HG03108 (cell line): ENCODE results near the gene GCNT2.
"Not testable (repeated sequence)": the region's sequence is repeated elsewhere in the genome, so short reads cannot be mapped to it uniquely, and the experiment has no call there.

Experiments used
- ATAC-seq: cut with Tn5 transposase; IDR thresholded peaks from one replicate; pipeline ENCODE4 v1.9.1; 2021; ENCODE audit warnings: moderate library complexity; ENCODE audit not compliant: unreplicated experiment

GCNT2 gene

DNA sequence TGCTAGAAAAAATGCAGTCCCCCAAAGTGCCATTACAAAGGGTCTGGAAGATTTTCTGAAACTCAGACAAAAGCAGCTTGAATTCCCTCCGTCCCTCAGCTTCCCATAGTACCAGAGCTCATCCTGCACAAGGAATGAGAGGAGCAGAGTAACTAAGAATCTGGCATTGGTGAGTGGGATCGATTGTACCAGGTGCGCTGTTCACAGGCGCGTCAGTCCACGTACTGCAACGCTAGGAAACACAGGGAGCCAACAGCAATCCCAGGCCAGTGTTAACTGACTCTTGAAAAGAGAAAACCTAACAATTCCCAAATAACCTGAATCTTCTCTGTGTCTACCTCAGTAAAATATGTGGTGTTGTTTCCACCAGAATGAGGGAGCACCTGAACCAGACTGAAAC lies 77.9 kb downstream of the GCNT2 start:
- ATAC-seq: no peak

DNA sequence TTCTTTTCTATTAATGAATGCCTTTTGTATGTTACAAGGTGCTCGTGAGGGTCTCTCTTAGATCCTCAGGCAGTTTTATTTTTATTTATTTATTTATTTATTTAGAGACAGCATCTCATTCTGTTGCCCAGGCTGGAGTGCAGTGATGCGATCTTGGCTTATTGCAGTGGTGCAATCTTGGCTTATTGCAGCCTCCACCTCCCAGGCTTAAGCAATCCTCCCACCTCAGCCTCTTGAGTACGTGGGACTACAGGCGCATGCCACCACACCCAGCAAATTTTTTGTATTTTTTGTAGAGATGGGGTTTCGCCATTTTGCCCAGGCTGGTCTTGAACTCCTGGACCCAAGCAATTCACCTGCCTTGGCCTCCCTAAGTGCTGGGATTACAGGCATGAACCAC lies 79.5 kb downstream of the GCNT2 start:
- not testable (repeated sequence) for ATAC-seq

DNA sequence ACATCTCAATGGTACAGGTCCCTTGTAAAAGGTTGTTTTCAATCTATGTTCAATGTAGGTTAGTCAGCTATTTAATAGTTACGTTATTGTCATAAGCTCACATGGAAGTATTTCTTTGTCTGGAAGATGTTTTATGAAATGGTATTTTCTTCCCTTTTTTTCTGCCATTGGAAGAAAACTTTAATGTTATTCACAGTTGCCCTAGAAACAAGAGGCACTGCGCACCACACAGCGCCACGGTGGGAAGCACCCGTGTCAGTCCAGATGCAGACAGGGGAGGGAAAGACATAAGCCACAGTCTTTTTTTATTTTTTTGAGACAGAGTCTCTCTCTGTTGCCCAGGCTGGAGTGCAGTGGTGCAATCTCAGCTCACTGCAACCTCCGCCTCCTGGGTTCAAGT lies 82.1 kb downstream of the GCNT2 start:
- ATAC-seq: no peak

DNA sequence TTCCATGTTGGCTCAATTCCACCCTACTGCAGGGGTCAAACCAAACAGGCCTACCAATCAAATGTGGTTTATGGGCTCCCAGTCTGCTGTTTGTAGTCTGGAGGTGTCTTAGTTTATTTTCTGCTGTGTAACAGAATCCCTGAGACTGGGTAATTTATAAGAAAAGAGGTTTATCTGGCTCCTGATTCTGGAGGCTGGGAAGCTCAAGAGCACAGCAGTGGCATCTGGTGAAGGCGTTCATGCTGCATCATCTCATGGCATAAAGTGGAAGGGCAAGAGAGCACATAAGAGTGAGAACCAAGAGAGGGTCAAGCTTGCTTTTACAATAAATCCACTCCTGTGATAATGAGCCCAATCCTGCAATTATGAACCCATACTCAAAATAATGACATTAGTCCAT lies 87.9 kb downstream of the GCNT2 start:
- no peak for ATAC-seq

DNA sequence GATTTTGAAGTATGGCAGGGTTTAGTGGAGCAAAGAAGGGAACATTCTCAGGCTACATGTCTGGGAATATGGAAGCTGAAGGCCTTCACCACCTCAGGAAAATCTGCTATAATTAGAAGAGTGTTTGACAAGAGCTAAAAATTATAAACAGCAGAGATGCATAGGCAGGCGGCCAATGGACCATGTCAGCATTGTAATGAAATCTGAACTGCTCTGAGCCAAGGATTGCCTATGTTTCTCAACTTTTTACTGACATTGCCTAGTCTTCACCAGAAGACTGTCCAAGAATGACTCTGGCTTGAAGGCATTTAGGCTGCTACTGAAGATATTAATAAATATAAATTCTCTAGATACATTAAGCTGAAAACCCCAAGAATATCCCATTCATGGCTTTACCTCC lies 89.1 kb downstream of the GCNT2 start:
- ATAC-seq: no peak

DNA sequence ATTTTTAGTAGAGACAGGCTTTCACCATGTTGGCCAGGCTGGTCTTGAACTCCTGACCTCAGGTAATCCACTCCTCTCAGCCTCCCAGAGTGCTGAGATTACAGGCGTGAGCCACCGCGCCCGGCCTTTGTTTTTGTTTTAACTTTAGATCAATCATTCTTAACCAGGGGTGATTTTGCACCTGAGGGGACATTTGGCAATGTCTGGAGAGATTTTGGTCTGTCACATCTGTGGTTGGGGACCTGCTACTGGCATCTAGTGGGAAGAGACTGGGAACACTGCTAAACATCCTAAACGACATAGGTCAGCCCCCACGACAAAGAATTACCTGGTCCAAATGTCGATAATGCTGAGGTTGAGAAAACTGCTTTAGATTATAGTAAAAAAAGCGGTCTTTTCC lies 91.0 kb downstream of the GCNT2 start:
- ATAC-seq: no peak

DNA sequence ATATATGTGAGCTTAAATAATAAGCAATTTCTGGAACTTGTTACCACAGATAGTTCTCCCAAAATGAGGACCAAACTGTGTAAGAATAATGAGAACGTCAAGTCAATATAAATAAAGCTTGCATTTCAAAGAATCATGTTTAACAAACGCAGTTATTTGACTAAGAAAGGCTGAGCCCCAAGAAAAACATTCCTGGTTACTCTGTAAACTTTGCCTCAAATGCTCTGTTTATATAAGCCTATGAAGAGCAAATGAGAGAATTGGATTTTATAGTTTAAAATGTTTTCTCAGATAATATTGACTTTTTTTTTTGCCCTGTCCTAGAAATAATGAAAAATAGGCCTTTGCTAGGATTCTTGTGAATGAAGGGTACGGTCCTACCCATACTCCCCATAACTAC lies 91.9 kb downstream of the GCNT2 start:
- no peak for ATAC-seq

DNA sequence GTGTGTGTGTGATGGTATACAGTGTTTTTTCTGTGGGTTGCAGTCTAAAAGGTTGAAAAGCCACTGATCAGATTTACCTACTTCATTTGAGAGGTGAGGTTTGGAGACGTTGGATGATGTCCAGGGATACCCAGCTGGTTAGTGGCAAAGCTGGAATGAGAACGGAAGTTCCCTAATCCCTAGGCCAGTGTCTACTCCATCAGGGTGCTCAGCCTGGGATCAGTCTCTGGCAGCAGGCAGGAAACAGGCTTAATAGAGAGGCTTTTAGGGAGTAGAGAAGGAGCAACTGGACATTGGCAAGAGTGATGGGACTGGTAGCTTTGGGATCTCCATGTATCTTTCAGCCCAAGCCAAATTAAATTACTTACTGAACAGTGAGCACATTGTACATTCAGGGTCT lies 92.6 kb downstream of the GCNT2 start:
- no peak for ATAC-seq

DNA sequence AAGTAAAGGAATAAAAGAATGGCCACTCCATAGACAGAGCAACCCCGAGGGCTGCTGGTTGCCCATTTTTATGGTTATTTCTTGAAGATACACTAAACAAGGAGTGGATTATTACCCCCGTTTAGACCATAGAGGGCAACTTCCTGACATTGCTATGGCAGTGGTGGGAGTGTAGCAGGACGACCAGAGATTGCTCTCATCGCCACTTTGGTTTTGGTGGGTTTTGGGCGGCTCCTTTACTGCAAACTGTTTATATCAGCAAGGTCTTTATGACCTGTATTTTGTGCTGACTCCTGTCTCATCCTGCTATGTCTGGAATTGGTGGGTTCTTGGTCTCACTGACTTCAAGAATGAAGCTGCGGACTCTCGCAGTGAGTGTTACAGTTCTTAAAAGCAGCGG lies 94.5 kb downstream of the GCNT2 start:
- no peak for ATAC-seq

DNA sequence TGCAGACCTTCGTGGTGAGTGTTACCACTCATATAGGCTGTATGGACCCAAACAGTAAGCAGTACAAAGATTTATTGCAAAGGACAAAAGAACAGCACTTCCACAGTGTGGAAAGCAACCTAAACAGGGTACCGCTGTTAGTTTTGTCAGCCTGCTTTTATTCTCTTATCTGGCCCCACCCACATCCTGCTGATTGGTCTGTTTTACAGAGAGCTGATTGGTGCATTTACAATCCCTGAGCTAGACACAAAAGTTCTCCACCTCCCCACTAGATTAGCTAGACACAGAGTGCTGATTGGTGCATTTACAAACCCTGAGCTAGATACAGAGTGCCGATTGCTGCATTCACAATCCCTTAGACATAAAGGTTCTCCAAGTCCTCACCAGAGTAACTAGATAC lies 95.1 kb downstream of the GCNT2 start:
- ATAC-seq: not testable (repeated sequence)

DNA sequence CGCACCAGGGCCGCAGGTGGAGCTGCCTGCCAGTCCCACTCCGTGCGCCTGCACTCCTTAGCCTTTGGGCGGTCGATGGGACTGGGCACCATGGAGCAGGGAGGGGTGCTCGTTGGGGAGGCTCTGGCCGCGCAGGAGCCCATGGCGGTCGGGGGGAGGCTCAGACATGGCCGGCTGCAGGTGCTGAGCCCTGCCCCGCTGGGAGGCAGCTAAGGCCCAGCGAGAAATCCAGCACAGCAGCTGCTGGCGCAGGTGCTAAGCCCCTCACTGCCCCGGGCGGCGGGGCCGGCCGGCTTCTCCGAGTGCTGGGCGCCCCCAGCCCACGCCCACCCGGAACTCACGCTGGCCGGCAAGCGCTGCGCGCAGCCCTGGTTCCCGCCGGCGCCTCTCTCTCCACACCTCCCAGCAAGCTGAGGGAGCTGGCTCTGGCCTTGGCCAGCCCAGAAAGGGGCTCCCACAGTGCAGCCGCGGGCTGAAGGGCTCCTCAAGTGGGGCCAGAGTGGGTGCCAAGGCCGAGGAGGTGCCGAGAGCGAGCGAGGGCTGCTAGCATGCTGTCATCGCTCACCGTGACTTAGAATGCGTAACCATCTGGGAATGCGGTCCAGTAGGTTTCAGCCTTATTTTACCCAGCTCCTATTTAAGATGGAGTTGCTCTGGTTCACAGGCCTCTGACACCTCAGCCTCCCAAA lies 96.0 kb downstream of the GCNT2 start:
- ATAC-seq: no peak

DNA sequence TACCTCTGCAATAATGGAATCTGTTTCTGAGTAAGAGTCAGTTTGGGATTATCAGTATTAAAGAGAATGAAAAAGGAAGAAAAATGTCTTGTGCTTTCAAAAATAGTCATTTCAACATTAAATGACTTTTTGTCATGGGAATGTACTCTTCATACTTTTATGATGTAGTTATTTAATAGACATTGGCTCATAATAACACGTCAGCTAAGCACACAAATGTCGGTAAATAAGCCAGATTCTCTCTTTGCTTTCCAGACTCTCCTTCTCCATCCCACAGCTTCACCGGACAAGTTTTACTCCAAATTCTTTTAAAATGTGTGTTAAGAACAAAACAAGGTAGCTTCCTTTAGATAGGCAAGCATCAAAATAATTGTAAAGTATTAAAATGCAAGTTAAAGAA lies 97.3 kb downstream of the GCNT2 start:
- no peak for ATAC-seq

DNA sequence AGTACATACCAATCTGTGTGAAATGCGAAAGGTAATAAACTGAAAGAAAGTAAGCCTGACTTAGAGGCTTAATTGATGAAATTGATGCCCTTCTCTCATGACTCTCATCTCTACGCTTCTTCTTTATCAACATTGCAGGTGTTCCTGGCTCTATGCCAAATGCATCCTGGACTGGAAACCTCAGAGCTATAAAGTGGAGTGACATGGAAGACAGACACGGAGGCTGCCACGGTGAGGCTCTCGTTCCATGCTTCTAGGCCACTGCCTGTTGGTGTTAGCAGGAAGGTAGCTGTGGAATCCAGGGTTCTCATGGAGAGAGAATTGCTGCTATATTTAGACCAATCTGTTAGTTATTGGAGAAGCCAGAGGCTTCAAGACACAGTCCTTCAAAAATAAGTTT lies 100.1 kb downstream of the GCNT2 start:
- no peak for ATAC-seq

DNA sequence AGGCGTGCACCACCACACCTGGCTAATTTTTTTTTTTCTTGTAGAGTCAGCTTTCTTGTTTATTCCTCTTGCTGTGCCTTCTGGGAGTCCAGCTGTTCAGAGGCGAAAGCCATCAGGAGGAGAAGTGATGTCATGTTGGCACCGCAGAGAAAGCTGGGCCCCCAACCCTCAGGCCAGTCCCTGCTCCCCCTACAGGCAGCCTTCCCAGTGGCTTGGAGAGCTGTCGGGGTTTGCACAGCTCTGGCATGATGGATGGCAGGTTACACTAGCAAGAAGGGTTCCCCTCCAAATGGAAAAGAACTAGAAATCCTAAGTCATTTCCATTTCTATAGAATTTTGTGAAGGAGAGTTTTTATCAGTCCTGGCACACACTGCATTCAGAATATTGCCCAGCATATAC lies 100.7 kb downstream of the GCNT2 start:
- ATAC-seq: no peak

DNA sequence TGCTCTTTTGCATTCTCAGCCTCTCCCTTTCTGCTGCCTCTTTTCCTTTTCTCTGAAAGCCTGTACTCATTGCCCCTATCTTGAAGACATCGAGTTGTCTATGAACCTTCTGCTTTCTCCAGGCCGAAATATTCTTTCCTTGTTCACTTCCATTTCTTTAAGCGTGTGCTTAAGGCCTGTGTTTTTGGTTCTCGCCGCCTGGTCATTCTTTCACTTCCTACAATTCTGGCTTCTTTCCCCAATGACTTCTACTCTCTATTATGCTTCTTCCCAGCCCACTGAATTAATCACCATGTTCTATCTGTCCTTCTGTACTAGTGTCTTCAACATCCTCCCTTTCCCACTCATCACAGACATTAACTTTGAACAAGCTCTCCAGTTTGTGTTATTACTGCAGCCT lies 103.7 kb downstream of the GCNT2 start:
- ATAC-seq: no peak

DNA sequence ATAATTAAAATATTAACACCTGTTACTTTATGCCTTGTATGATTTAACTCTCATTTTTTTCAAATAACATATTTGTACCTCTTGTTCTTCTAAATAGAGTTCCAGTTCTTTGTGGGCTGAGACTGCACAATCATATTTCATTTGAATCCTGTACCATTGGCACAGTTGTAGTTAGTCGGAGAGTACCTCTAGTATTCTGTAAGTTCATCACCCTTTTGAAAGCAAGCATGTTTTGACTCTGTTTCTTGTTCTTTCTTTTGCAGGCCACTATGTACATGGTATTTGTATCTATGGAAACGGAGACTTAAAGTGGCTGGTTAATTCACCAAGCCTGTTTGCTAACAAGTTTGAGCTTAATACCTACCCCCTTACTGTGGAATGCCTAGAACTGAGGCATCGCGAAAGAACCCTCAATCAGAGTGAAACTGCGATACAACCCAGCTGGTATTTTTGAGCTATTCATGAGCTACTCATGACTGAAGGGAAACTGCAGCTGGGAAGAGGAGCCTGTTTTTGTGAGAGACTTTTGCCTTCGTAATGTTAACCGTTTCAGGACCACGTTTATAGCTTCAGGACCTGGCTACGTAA lies 105.1 kb downstream of the GCNT2 start:
- no peak for ATAC-seq

DNA sequence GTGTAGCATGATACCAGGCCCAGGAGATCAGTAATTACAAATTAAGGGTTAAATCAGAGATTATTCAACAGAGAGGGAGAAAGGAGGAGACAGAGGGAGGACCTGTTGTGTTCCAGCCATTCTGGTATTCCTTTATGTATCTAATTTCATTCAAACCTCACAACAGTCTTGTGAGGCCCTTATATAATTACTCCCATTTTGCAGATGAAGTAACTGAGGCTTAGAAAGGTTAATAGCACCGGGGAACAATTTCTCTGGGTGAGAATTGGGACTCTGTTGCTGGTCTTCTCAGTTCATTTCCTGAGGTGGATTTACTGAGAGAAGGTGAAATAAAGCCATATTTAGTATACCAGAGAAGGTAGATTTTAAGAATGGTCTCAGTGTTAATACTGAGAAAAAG lies 106.6 kb downstream of the GCNT2 start:
- no peak for ATAC-seq

DNA sequence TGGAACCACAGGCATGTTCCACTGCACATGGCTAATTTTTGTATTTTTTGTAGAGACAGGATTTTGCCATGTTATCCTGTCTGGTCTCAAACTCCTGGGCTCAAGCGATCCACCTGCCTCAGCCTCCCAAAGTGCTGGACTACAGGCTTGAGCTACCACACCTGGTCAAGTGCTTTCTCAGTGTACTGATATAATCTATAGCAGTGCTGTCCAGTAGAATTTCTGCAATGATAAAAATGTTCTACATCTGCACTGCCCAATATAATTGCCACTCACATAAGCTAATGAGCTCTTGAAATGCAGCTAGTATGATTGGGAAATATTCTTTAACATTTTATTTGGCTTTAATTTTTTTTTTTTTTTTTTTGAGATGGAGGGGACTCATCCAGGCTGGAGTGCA lies 109.0 kb downstream of the GCNT2 start:
- no peak for ATAC-seq

DNA sequence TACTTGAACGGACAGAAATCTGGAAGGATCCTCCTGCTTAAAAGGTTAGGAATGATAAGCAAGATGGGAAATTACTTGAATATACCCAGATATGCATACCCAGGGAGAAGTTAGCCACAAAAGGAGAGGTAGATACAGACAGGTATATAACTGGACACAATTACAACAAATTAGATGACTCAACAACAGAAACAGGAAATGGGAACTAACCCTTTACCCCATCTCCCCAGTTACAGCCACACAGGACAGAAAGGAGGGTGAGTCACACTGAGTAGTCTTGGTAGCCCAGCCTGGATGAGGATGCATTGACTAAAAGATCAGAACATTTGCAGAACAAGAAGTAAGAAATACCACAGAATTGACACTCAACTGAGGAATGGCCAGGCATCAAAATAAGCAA lies 112.1 kb downstream of the GCNT2 start:
- ATAC-seq: peak; percentile 89

DNA sequence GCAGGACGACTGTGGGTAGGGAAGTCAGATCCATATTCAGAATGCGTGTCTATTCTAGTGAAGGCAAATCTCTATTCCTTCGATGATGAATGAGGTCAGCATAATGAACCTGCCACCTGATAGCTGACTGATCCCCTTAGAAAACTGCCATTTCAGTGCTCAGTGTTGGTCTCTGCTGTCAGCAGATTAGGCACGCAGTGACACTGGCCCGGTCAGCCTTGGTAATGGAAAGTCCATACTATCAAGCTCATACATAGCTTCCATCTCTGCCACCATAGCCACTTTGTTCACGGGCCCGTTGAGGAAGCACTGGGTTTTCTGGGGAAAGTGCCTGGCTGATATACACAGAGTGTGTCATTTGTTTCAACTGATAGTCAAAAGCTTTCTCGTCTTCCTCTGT lies 119.3 kb downstream of the GCNT2 start:
- ATAC-seq: no peak

DNA sequence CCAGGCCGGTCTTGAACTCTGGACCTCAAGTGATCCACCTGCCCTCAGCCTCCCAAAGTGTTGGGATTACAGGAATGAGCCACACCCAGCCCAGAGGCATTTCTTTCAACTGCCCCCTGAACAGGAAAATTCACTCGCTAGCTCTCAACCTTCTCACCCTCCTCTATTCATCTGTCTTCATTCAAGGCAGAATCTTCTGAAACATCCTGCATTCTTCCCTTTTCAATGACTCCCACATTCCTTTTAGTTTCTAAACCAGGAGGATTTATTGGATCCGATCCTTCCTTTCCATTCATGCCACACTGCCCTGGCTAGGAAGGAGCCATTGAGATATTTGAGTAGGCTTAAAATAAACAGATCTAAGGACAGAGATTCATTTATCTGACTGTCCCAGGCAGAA lies 120.4 kb downstream of the GCNT2 start:
- ATAC-seq: no peak

DNA sequence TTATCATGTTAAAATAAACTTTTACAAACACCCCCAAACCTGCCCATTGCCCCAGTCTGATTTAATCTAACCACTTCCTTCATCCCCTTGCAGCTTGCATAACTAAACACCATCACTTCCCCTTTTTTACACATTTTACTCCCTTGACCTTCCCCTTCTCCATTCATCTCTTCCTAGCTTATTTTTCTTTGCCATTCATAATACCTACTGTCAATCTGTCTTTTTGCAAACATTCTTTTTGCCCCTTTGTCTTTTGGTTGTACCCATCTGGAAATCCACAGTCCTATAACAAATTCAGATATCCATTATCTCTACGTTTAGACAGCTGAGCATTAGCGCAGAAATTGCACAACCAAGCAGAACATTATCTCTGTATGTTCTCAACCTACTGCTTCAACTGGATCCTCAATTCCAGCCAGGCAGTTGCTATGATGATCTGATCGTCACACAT lies 122.1 kb downstream of the GCNT2 start:
- peak; percentile 67 for ATAC-seq

DNA sequence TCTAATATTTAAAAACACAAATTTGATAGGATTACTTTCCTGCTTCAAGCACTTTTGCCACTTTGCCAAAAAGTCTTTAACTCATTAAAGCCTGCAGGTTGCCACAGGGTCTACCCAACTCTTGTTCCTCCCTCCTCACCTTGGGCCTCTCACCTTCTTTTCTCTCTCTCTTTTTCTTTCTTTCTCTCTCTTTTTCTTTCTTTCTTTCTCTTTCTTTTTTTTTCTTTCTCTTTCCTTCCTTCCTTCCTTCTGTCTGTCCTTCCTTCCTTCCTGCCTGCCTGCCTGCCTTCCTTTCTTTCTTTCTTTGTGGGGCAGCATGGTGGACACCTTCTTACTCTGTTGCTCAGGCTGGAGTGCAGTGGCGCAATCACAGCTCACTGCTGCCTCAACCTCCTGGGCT lies 123.1 kb downstream of the GCNT2 start:
- ATAC-seq: no peak
